Muscle layer of colon (tissue), 2 donors: Measurements from ENCODE around the gene CASKIN2.

Source experiments
- H3K27ac ChIP-seq: one replicate; pipeline ENCODE4 v1.7.0; 2013; ENCODE audit warnings: low read depth, mild to moderate bottlenecking, low read length, moderate library complexity
- H3K27me3 ChIP-seq, 2 donors: one replicate each; pipeline ENCODE4 v1.7.0; 2013; ENCODE audit warnings: low read length in 2 of 2, mild to moderate bottlenecking in 2 of 2; ENCODE audit not compliant: insufficient read depth in 2 of 2, control insufficient read depth in 1 of 2
- H3K36me3 ChIP-seq: one replicate; pipeline ENCODE4 v1.7.0; 2013; ENCODE audit warnings: mild to moderate bottlenecking, low read length; ENCODE audit not compliant: insufficient read depth
- H3K4me1 ChIP-seq: one replicate; pipeline ENCODE4 v1.7.0; 2013; ENCODE audit warnings: mild to moderate bottlenecking, low read length; ENCODE audit not compliant: insufficient read depth
- H3K4me3 ChIP-seq, 2 donors: one replicate each; pipeline ENCODE4 v1.7.0; 2013; ENCODE audit warnings: low read length in 2 of 2, low read depth in 1 of 2, mild to moderate bottlenecking in 1 of 2, moderate library complexity in 1 of 2
- H3K9ac ChIP-seq: one replicate; pipeline ENCODE4 v1.7.0; 2013; ENCODE audit warnings: low read length
- H3K9me3 ChIP-seq: one replicate; pipeline ENCODE4 v1.7.0; 2013; ENCODE audit warnings: mild to moderate bottlenecking, low read length
- donor health status: abdominal sarcoma.
- donor health status: Adenocarcinoma of cecum.

Gene CASKIN2

GRCh38 chr17:75557075-75557851, 41.9 kb upstream of the CASKIN2 start:
- no peaks in the 10 kb centered on the region for H3K36me3 ChIP-seq
- H3K9ac ChIP-seq: no peak overlapping the region
- peaks cover 5% of the 10 kb centered on the region for H3K4me1 ChIP-seq
- no peak overlapping the region for H3K4me3 ChIP-seq
- H3K27ac ChIP-seq: no peak overlapping the region
- H3K9me3 ChIP-seq: no peaks in the 10 kb centered on the region
- H3K27me3 ChIP-seq: no peaks in the 10 kb centered on the region

DNA sequence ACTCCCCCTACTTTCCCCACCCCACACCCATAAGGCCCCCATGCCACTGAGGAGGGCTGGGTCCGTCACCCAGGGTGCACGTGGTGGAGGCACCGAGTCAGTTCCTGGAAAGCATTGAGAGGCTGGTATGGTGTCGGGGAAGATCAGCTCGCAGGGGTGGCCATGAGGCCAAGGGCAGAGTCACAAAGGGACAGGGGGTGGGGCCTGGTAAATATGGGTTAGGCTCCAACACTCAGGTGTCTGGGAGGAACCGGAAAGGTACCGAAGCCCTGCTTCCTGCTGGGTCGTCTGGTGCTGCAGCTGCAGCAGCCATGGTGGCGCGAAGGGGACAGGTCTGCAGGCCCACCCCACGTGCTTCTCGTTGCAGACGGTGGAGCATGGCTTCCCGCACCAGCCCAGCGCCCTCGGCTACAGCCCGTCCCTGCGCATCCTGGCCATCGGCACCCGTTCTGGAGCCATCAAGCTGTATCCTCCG, 40.4 kb upstream of the CASKIN2 start:
- H3K9me3 ChIP-seq: no peaks in the 10 kb centered on the region
- H3K36me3 ChIP-seq: no peaks in the 10 kb centered on the region
- peaks cover 5% of the 10 kb centered on the region for H3K4me1 ChIP-seq
- no peaks in the 10 kb centered on the region for H3K27me3 ChIP-seq
- no peak overlapping the region for H3K9ac ChIP-seq
- no peak overlapping the region for H3K27ac ChIP-seq
- H3K4me3 ChIP-seq: no peak overlapping the region

DNA sequence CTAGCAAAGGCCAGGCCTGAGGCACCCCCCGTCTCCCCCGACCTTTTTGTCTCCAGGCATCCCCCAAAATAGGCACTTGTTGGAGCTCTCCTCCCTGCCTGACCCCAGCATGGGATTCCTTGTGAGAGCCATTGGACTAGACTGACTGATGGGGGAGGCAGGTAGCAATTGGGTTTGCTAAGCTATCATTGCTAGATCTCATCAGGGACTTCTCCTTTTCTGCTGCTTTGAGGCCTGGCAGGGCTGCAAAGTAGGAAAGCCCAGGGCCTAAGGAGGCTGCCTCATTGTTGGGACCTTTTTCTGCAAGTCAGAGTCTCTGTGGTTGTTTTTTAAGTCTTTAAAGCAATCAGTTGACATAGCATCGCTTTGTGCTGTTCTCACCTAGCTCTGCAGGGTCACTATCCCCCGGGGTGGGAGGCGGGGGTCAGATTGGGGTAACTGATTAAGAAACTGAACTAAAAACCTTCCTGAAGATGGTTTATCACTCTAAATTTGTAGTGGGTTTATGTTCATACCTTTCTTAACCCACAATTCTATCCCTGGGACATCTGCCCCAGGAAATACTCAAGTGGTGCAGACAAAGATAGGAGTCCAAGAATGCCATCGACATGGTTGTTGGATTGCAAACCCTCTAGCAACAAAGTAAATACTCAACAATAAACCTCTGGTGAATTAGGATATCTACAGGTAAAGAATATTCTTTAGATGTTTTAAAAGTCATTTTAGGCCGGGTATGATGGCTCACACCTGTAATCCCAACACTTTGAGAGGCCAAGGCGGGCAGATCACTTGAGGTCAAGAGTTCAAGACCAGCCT, 38.2 kb upstream of the CASKIN2 start:
- no peaks in the 10 kb centered on the region for H3K27me3 ChIP-seq
- H3K4me1 ChIP-seq: peaks cover 5% of the 10 kb centered on the region
- no peaks in the 10 kb centered on the region for H3K9me3 ChIP-seq
- no peak overlapping the region for H3K4me3 ChIP-seq
- no peak overlapping the region for H3K27ac ChIP-seq
- no peak overlapping the region for H3K9ac ChIP-seq
- H3K36me3 ChIP-seq: no peaks in the 10 kb centered on the region

- Histone ChIP-seq H3K36me3 (no peaks in the 10 kb centered on the region), H3K27me3 (no peaks in the 10 kb centered on the region), H3K27ac (no peak overlapping the region), H3K9ac (no peak overlapping the region), H3K9me3 (no peaks in the 10 kb centered on the region), H3K4me1 (peaks cover 5% of the 10 kb centered on the region), H3K4me3 (no peak overlapping the region)
These were observed 37.3 kb upstream of the CASKIN2 start for GRCh38 chr17:75552425-75553294.

DNA sequence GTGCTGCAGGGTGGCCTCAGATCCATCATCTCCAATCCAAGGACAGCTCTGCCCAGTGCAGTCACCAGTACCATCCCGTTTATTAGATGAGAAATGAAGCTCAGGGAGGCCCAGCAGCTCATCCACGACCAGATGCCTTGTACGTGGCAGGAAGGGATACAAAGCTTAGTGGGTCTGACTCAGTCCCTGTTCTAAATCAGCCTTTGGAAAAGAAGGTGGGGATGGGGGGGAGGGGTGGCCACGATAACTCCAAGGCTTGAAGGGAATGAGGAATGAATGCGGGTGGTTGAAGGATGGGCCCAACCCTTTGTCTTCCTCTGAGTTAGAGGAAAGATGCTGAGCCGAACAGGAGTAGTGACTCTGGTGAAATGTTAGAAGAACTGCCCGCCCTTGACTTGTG, 35.9 kb upstream of the CASKIN2 start:
- H3K27ac ChIP-seq: no peak overlapping the region
- H3K9me3 ChIP-seq: no peaks in the 10 kb centered on the region
- no peaks in the 10 kb centered on the region for H3K27me3 ChIP-seq
- peaks cover 5% of the 10 kb centered on the region for H3K4me1 ChIP-seq
- no peaks in the 10 kb centered on the region for H3K36me3 ChIP-seq
- no peak overlapping the region for H3K9ac ChIP-seq
- no peak overlapping the region for H3K4me3 ChIP-seq

GRCh38 chr17:75550139-75550465, 34.8 kb upstream of the CASKIN2 start:
- H3K27me3 ChIP-seq: no peaks in the 10 kb centered on the region
- no peaks in the 10 kb centered on the region for H3K9me3 ChIP-seq
- no peak overlapping the region for H3K27ac ChIP-seq
- H3K4me1 ChIP-seq: peaks cover 5% of the 10 kb centered on the region
- no peak overlapping the region for H3K9ac ChIP-seq
- no peak overlapping the region for H3K4me3 ChIP-seq
- H3K36me3 ChIP-seq: no peaks in the 10 kb centered on the region

GRCh38 chr17:75549246-75550138, 34.2 kb upstream of the CASKIN2 start:
- Histone ChIP-seq H3K4me3 (no peak overlapping the region), H3K36me3 (no peaks in the 10 kb centered on the region), H3K9me3 (no peaks in the 10 kb centered on the region), H3K27me3 (no peaks in the 10 kb centered on the region), H3K4me1 (peaks cover 5% of the 10 kb centered on the region), H3K9ac (no peak overlapping the region), H3K27ac (no peak overlapping the region)

DNA sequence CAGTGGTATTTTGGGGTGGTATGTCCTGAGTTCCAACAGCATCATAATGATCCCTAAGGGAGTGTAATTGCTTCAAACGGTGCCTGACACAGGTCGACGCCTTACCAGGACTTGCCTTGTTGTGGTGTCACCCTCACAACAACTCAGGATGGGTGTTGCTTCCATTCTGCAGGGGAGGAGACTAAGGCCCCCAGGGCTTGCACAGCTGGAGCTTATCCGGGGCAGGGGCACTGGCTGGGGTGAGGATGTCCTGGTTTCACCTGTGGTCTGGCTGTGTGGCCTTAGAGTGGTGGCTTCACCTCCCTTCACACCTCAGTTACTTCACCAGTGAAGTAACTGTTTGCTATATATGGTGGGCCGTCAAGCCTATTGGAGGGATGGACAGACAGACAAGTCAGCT, 33.5 kb upstream of the CASKIN2 start:
- Histone ChIP-seq H3K9me3 (no peaks in the 10 kb centered on the region), H3K36me3 (no peaks in the 10 kb centered on the region), H3K4me3 (no peak overlapping the region), H3K9ac (no peak overlapping the region), H3K27me3 (no peaks in the 10 kb centered on the region), H3K4me1 (peaks cover 5% of the 10 kb centered on the region), H3K27ac (no peak overlapping the region)

DNA sequence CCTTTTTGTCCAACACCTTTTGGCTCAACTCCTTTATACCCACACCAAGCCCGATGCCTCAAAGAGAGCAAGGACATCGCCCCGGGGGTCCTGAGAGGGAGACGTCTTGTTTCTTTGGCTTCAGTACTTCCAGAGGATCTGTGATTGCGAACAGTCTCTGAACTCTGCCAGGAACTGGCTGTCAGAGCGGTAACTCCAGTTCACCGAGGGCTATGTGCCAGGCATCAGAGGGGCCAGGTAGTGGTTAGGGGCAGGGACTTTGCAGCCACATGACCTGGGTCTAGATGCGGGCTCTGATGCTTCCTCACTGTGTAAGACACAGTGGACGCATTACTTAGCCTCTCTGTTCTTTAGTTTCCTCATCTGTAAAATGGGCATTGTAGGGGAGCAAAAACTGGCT, 31.8 kb upstream of the CASKIN2 start:
- H3K9ac ChIP-seq: no peak overlapping the region
- no peaks in the 10 kb centered on the region for H3K4me1 ChIP-seq
- no peak overlapping the region for H3K27ac ChIP-seq
- no peaks in the 10 kb centered on the region for H3K9me3 ChIP-seq
- no peaks in the 10 kb centered on the region for H3K27me3 ChIP-seq
- no peak overlapping the region for H3K4me3 ChIP-seq
- no peaks in the 10 kb centered on the region for H3K36me3 ChIP-seq

- Histone ChIP-seq H3K27me3 (no peaks in the 10 kb centered on the region), H3K9ac (no peak overlapping the region), H3K4me1 (no peaks in the 10 kb centered on the region), H3K36me3 (no peaks in the 10 kb centered on the region), H3K9me3 (no peaks in the 10 kb centered on the region), H3K4me3 (no peak overlapping the region), H3K27ac (no peak overlapping the region)
These were observed 30.8 kb upstream of the CASKIN2 start for GRCh38 chr17:75546181-75546580.
